GM19193 (cell line): ENCODE results near the gene NKIRAS1.

Source experiments
- POLR2A ChIP-seq: IDR thresholded peaks from 4 replicates; pipeline ENCODE4 v1.6.1; 2011; ENCODE audit not compliant: insufficient read depth, insufficient read length; ENCODE audit errors: extremely low read depth

The NKIRAS1 gene

DNA sequence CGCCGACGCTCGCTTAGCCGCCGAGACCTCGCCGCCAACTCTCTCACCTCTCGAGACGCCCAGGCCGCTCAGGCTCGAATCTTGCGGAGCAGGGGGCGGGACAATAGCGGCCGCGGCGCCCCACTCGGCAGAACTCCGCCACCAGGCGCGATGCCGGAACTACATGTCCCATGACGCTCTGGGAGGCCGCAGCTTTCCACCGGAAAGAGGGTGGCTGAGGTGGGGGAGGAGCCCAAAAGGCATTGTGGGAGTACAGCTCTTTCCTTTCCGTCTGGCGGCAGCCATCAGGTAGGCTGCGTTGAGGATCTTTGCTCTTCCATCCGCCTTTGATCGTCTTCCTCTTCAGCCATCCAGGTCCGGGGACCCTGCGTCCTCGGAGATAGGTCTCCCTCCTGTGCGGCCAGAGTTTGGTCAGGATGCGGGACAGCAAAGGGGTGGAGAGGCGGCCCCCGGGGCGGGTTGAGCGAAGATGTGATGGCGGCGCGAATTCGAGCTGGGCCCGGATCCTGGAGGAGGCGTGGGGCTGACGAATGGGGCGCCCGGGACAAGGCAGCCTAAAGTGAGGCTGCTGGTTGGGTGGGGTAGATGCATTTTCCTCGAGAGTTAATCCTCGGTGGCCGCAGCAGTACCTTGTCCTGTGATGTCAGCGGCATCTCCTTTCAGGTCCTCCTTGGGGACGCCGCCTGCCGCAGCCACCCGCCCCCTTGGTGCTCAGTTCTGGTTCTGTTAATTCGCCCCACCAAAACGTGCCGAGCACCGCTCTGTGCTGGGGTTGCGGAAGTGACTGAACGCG, at the start of gene NKIRAS1, which contains the start of gene RPL15:
Gene NKIRAS1, minus strand, starts transcription at position 105 of the 793 bp plus-strand sequence. CDS start 6,086 bp downstream, outside the sequence.
Gene RPL15, plus strand, starts transcription at position 247 of the 793 bp plus-strand sequence. CDS start 728 bp downstream, outside the sequence.
- TF ChIP-seq POLR2A = peak; percentile 99

DNA sequence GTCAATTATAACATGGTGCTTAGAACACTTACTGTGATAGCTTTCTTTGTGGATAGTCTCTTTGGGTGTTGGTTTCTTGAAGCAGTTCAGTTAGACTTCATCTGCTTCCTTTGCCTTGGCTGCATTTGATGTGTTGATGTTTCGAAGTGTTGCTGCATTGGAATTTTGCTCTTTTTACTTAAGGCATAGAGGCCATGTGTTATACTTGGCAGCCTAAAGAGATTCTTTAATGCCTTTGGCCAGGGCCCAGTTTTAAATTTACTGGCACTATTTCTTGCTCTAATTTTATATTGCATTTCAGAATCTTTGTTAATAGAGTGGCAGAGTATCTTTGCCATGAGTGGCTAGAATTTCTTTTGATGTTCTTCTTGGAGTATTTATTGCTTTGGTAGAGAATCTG, 49.5 kb upstream of the NKIRAS1 start:
- TF ChIP-seq POLR2A = no peak

DNA sequence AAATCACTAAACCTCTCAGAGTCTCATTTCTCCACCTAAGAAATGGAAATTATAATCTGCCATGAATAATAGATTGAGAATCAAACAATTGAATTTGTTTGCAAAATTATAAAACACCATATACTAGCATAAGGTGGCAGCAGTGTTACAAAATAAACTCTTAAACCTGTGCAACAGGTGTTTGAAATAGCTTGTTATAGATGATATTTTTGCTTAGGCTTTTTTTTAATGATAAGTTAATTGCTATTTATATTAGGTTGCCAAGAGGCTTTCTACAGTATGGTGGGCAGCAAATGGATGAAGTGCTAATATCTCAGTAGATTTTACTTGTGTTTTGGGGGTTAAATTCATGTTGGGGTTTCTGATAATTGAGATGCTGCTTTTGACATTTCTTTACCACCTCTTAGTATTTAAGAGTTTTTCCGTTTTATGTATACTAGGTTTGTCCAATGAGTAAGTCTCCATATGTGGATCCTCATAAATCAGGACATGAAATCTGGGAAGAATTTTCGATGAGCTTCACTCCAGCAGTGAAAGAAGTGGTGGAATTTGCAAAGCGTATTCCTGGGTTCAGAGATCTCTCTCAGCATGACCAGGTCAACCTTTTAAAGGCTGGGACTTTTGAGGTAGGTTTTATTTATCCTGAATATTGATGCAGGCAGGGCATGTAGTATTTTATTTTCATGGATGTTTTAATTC, 47.9 kb upstream of the NKIRAS1 start:
- no peak for TF ChIP-seq POLR2A

DNA sequence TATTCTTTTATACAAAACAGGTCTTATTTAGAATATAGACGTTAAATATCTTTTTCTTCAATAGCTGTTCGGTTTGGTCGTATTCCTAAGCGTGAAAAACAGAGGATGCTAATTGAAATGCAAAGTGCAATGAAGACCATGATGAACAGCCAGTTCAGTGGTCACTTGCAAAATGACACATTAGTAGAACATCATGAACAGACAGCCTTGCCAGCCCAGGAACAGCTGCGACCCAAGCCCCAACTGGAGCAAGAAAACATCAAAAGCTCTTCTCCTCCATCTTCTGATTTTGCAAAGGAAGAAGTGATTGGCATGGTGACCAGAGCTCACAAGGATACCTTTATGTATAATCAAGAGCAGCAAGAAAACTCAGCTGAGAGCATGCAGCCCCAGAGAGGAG, 45.1 kb upstream of the NKIRAS1 start:
- no peak for TF ChIP-seq POLR2A

DNA sequence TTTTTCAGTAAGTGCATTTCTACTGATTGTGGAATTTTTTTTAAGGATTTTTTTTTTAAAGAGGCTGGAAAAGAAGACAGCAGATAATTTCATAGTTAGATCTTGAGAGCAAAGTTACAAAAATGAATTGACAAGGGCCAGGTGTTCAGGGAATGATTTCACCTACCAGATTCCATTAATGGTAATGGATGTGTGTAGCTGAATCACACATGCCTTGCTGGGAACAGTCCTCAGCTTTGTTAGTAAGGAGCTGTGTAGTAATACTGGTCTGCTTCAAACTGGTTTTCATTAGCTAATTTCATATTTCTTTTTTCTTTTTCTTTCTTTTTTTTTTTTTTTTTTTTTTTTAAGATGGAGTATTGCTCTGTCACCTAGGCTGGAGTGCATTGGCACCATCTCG, 44.3 kb upstream of the NKIRAS1 start:
- no peak for TF ChIP-seq POLR2A

DNA sequence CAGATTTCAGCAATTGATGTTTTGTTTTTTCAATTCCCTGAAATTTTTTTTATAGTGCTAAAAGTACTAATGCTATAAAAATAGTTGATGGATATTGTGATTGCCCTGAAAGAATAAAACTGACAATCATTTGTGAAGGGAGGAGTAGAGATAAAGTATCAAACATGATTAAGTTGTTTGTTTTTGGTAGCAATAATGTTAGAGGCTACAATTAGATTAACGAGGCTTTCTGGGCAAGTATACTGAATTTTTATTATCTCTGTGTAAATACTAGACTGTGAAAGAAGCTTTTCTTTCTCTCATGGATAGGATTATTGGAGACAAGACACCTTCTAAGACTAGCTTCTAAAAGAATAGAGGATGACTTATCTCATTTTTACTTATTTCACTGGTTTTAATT, 43.9 kb upstream of the NKIRAS1 start:
- TF ChIP-seq POLR2A = no peak

DNA sequence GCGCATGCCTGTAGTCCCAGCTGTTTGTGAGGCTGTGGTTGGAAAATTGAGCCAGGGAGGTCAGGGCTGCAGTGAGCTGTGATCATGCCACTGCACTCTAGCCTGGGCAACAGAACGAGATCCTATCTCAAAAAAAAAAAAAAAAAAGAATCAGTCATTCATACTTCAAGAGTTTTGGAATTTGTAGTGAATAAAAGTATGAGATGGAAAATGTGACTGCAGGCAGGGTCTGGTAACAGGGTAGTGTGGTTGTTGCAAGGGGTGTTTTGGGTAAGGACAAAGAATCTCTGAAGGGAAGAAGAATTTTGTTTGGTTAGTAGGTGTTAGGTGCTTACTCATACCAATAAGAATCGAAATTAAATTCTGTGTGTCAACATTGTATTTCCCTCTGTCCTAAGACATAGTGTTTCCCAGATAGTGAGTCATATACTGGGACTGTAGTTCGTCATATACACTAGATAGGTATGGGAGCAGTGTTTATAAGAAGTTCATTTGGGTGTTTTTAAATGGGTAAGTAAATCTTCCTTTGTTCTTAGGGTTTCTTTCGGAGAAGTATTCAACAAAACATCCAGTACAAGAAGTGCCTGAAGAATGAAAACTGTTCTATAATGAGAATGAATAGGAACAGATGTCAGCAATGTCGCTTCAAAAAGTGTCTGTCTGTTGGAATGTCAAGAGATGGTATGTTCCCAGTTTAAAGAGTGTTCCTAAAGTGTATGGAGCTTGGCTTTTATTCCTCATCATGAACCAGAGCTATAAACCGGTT, 42.5 kb upstream of the NKIRAS1 start:
- no peak for TF ChIP-seq POLR2A

DNA sequence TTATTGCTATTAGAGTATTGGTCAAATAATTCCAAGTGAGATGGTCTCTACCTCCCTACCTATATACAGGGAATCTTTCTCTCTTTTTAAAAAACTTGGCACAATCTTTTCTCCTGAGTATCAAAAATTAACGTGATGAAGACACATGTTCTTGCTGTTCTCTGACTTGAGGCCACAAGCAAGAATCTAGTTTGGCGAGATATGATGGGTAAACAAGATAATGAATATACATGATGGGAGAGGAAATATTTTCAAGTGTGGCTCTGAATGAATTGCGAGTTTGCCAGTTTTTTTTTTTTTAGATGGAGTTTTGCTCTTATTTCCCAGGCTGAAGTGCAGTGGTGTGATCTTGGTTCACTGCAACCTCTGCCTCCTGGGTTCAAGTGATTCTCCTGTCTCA, 39.9 kb upstream of the NKIRAS1 start:
- no peak for TF ChIP-seq POLR2A

DNA sequence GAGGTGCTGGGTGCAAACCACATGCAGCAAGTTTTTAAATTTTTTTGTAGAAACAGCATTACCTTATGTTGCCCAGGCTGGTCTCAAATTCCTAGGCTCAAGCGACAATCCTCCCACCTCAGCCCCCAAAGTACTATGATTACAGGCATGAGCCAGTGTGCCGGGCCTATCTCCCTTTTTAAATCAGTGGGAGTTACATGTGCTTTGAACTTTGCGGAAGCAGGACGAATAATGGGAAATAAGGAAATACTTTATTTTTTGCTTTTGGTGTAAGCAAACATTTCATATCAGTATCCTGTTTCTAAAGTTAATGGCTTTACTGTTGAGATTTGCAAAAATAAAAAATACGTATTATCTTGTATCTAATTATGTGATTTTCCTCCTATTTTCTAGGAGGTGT, 37.4 kb upstream of the NKIRAS1 start:
- TF ChIP-seq POLR2A = no peak

DNA sequence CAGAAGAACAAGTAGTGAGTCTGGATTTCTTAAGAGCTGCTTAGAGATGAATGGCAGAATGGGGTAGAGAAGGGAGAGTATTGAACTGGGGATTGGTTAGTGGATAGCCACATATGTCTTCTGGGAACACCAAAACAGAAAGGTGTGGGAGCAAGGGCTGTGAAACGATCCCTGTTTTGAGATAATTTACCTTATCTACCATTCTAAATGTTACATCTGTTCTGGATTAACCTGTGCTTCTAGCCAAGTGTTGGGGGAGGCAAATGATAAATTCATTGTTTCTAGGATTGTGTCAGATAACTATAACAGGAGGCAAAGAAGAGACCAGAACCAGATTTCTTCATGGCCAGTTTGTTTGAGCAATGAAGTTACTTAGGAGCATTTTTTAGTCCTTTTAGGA, 36.7 kb upstream of the NKIRAS1 start:
- no peak for TF ChIP-seq POLR2A

DNA sequence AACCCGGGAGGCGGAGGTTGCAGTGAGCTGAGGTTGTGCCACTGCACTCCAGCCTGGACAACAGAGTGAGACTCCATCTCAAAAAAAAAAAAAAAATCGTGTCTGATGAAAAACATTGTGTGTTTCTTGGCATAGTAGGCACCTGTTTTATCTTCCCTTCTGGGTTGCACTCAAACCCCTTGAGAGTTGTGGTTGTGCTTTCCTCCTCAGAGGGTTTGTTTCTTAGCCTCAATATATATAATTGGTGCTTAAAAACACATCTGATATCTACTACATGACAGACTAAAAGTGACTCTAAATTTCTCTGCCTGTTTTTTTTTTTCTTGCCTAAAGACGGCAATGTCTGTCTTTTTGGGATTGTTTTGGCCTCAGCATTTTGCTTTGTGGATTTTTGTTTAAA, 35.9 kb upstream of the NKIRAS1 start:
- no peak for TF ChIP-seq POLR2A

DNA sequence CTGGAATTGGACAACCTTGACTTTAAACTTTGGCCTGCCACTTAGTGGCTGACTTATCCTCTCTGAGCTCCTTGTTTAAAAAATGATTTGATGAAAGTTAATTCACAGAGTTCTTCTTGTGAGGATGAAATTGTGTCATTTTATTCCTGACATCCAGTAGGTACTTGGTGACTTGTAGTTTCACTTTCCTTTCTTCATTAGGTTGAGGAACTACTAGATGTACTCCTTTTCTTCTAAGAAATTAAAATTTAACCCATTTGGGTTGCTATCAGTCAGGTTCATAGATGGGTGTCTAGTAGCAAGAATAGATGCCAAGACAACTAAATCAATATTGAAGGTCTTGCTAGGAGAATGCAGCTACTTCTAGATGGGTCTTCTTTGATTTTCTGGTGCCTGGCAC, 33.5 kb upstream of the NKIRAS1 start:
- no peak for TF ChIP-seq POLR2A

DNA sequence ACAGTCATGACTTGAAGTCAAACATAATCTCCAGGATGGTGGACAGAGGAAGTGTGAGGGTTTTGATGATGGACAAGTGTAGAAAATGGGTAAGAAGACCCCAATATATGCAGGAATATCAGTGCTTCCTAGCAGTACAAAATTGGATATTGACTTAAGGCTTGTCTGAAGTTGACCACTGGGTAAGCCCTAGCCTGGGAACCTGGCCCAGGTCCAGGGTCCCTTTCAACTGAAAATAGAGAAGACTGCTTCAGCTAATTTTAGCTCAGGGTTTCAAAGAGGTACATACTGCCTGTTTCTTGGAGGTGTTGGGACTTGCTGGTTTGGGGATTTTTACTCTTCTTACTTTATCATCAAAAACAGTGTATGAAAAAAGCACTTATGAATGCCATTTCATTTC, 33.0 kb upstream of the NKIRAS1 start:
- TF ChIP-seq POLR2A = no peak

DNA sequence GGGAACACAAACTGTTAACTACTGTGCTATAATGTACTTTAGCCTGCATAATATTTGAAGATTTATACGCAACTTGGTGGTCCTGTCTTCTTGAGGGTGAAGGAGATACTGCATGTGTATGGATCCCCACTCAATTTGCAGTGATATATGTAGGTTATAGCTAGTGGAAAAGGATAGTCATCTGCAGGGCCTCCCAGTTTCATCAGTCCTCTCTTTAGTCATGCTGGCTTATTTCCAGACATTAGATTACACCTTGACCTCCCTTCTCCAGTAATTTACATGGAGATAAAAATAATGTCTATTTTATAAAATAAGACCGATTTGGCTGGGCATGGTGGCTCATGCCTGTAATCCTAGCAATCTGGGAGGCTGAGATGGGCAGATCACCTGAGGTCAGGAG, 32.0 kb upstream of the NKIRAS1 start:
- TF ChIP-seq POLR2A = no peak
